PC-3 (cell line): Measurements from ENCODE around the gene MYH15. TPM values are rescaled to one million over a fixed set of nuclear protein-coding genes. Genes with fewer than 3 reads are reported as not detected.

ENCODE experiments used
- ATAC-seq: fragments of 200-7000 bp; cut with Tn5 transposase; 2 replicates; pipeline ENCODE4 v1.9.1; 2020; ENCODE audit warnings: mild to moderate bottlenecking, moderate library complexity
- BruUV-seq: library from RNA; stranded (reverse); fragments of 400-500 nt; replicated peaks from 2 replicates; lab custom pipeline; 2021; lab: Mats Ljungman, UMichigan
- CTCF ChIA-PET: fragments of 300-600 bp; sonication (Branson Sonifier 250); formaldehyde crosslinking; loops from one replicate; lab custom pipeline; 2022; ENCODE audit warnings: antibody characterized with exemption; lab: Charles Lee
- POLR2A ChIA-PET: fragments of 300-600 bp; sonication (Branson Sonifier 250); formaldehyde crosslinking; loops from one replicate; lab custom pipeline; 2022; ENCODE audit warnings: antibody characterized with exemption; ENCODE audit not compliant: unreplicated experiment; lab: Charles Lee
- DNase-seq: peaks from one replicate; pipeline ENCODE4 v3.0.0-alpha.2; 2015
- H2AFZ ChIP-seq: fragments of 300-600 bp; sonication (generic); 2 replicates; pipeline ENCODE4 v1.6.0; 2016; ENCODE audit warnings: antibody characterized with exemption, low read length
- H3F3A ChIP-seq: fragments of 300-600 bp; sonication (generic); one replicate; pipeline ENCODE4 v1.6.0; 2017; ENCODE audit warnings: antibody characterized with exemption, low read length, control low read depth, mild to moderate bottlenecking; ENCODE audit not compliant: unreplicated experiment
- H3K27ac ChIP-seq: fragments of 300-600 bp; sonication (generic); 2 replicates; pipeline ENCODE4 v1.5.1; 2016; ENCODE audit warnings: mild to moderate bottlenecking, low read length
- H3K27me3 ChIP-seq: fragments of 300-600 bp; sonication (generic); 2 replicates; pipeline ENCODE4 v1.6.1; 2016; ENCODE audit warnings: low read length, mixed read lengths
- H3K36me3 ChIP-seq: fragments of 300-600 bp; sonication (generic); 2 replicates; pipeline ENCODE4 v1.6.1; 2016; ENCODE audit warnings: low read depth, mixed run types, low read length, mixed read lengths
- H3K4me1 ChIP-seq: fragments of 300-600 bp; sonication (generic); 2 replicates; pipeline ENCODE4 v1.5.1; 2016; ENCODE audit warnings: low read length; ENCODE audit not compliant: insufficient read depth
- H3K4me2 ChIP-seq: fragments of 300-600 bp; sonication (generic); 2 replicates; pipeline ENCODE4 v1.6.0; 2016; ENCODE audit warnings: low read length
- H3K4me3 ChIP-seq: fragments of 300-600 bp; sonication (generic); 2 replicates; pipeline ENCODE4 v1.5.1; 2016; ENCODE audit warnings: mild to moderate bottlenecking, low read length, mixed read lengths
- H3K79me2 ChIP-seq: fragments of 300-600 bp; sonication (generic); 2 replicates; pipeline ENCODE4 v1.6.1; 2017; ENCODE audit warnings: low read length, mixed read lengths
- H3K9ac ChIP-seq: fragments of 300-600 bp; sonication (generic); 2 replicates; pipeline ENCODE4 v1.6.0; 2016; ENCODE audit warnings: mild to moderate bottlenecking, low read length
- H3K9me2 ChIP-seq: fragments of 300-600 bp; sonication (generic); replicated peaks from 2 replicates; pipeline ENCODE4 v1.6.1; 2016; ENCODE audit warnings: mixed run types, low read length, mixed read lengths
- H3K9me3 ChIP-seq: fragments of 300-600 bp; sonication (generic); 2 replicates; pipeline ENCODE4 v1.6.1; 2016; ENCODE audit warnings: low read length, mixed read lengths
- H4K20me1 ChIP-seq: fragments of 300-600 bp; sonication (generic); 2 replicates; pipeline ENCODE4 v1.6.1; 2016; ENCODE audit warnings: low read length, mixed read lengths
- EZH2 ChIP-seq: fragments of 300-600 bp; sonication (generic); IDR thresholded peaks from one replicate; pipeline ENCODE4 v1.6.1; 2017; ENCODE audit warnings: antibody characterized with exemption, mild to moderate bottlenecking, low read length; ENCODE audit not compliant: unreplicated experiment
- EZH2phosphoT487 ChIP-seq: fragments of 300-600 bp; sonication (generic); IDR thresholded peaks from 2 replicates; pipeline ENCODE4 v1.6.1; 2018; ENCODE audit warnings: mild to moderate bottlenecking, antibody characterized with exemption, low read length, borderline replicate concordance
- intact Hi-C: fragments of 100-400 bp; cut with micrococcal nuclease; formaldehyde crosslinking; loops from 2 replicates; pipeline ENCODE4 v1.9.0; 2023
- total RNA-seq: library from RNA; depleted of rRNA; stranded (reverse); fragments of >200 nt; gene quantifications from 2 replicates; pipeline ENCODE4 v1.2.3, GENCODE V29; 2014
- TF ChIP-seq, protein P1 (sequence below): fragments of 300-600 bp; sonication (generic); conservative IDR thresholded peaks from 2 replicates; pipeline ENCODE4 v1.5.1; 2017; ENCODE audit warnings: antibody characterized with exemption, low read depth, mild to moderate bottlenecking, low read length

MYH15 gene
- total RNA-seq, 1 experiment from 2014 or later, result 2.4 TPM

GRCh38 chr3:108447096-108447847, 63.1 kb downstream of the MYH15 start:
- DNase-seq, result no peak
- intact Hi-C loops, result no loop called here
- CTCF ChIA-PET, result no interaction called here

DNA sequence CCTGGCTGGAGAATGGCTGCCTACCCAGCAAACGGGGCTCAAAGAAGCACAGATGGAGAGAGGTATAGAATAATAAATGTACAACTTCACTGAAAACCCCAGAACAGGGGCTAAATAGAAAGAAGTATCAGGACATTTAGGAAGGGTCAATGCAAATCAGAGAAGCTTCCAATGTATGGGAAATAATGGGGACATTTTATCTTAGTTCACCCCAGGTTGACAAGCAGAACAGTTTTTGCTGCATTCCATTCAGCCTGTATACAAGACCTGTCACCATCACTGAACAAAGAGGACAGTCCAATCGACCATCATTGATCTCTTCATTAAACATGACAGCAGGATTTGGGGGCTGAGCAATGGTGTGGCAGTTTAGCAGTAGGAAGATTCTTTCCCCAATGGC, 68.1 kb downstream of the MYH15 start:
- ATAC-seq (no peak), DNase-seq (no peak)
- H3K27ac ChIP-seq, result no peak overlapping the region
- no peaks in the 10 kb centered on the region for H3K79me2 ChIP-seq
- TF ChIP-seq, protein P1, sequence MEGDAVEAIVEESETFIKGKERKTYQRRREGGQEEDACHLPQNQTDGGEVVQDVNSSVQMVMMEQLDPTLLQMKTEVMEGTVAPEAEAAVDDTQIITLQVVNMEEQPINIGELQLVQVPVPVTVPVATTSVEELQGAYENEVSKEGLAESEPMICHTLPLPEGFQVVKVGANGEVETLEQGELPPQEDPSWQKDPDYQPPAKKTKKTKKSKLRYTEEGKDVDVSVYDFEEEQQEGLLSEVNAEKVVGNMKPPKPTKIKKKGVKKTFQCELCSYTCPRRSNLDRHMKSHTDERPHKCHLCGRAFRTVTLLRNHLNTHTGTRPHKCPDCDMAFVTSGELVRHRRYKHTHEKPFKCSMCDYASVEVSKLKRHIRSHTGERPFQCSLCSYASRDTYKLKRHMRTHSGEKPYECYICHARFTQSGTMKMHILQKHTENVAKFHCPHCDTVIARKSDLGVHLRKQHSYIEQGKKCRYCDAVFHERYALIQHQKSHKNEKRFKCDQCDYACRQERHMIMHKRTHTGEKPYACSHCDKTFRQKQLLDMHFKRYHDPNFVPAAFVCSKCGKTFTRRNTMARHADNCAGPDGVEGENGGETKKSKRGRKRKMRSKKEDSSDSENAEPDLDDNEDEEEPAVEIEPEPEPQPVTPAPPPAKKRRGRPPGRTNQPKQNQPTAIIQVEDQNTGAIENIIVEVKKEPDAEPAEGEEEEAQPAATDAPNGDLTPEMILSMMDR, result no peak
- TF ChIP-seq EZH2 (no peak), EZH2phosphoT487 (no peak)
- H3K9me3 ChIP-seq, result peaks cover 13% of the 10 kb centered on the region
- H2AFZ ChIP-seq, result no peak overlapping the region
- H3K4me1 ChIP-seq, result peaks cover 7% of the 10 kb centered on the region; the same call in 1 of the 2 replicates
- no peak overlapping the region for H3K4me3 ChIP-seq
- H3K9me2 ChIP-seq, result no peaks in the 10 kb centered on the region
- H3K4me2 ChIP-seq, result no peak overlapping the region
- no peaks in the 10 kb centered on the region for H3K27me3 ChIP-seq
- ChIA-PET CTCF (interaction anchor here (0.7 kb wide), 1 partner anchor 35 kb away, joined by 3 read pairs; no protein-coding TSS in a partner anchor), POLR2A (no interaction called here)
- no peaks in the 10 kb centered on the region for H3F3A ChIP-seq
- peaks cover 4% of the 10 kb centered on the region; the same call in 1 of the 2 replicates for H3K36me3 ChIP-seq
- no peaks in the 10 kb centered on the region for H4K20me1 ChIP-seq
- intact Hi-C loops, result no loop called here
- H3K9ac ChIP-seq, result no peak overlapping the region
- no TSS peak for BruUV-seq

More at GRCh38 chr3:108447096-108447847, 63.1 kb downstream of the MYH15 start:
- Histone ChIP-seq H3K4me3 (no peak overlapping the region), H3K27me3 (no peaks in the 10 kb centered on the region), H3K9me2 (no peaks in the 10 kb centered on the region), H3K36me3 (peaks cover 7% of the 10 kb centered on the region; the same call in 1 of the 2 replicates), H4K20me1 (no peaks in the 10 kb centered on the region), H3F3A (no peaks in the 10 kb centered on the region), H3K4me2 (no peak overlapping the region), H3K4me1 (no peaks in the 10 kb centered on the region), H3K9me3 (peaks cover 26% of the 10 kb centered on the region), H3K27ac (no peak overlapping the region), H2AFZ (no peak overlapping the region), H3K79me2 (no peaks in the 10 kb centered on the region), H3K9ac (no peak overlapping the region)
- TF ChIP-seq EZH2, result no peak
- ATAC-seq, result no peak
- BruUV-seq, result no TSS peak
- POLR2A ChIA-PET, result no interaction called here

- no peaks in the 10 kb centered on the region for H3K9me2 ChIP-seq
- H3K27me3 ChIP-seq, result no peaks in the 10 kb centered on the region
- ATAC-seq, result peak; percentile 56
- no peak overlapping the region for H3K9ac ChIP-seq
- H3K36me3 ChIP-seq, result no peaks in the 10 kb centered on the region; the same call in 1 of the 2 replicates
- no peaks in the 10 kb centered on the region for H3F3A ChIP-seq
- no TSS peak for BruUV-seq
- intact Hi-C loops, result no loop called here
- H3K4me3 ChIP-seq, result no peak overlapping the region
- 0 out of 2 replicates have a peak, but pooled peaks cover 7% of the 10 kb centered on the region for H3K9me3 ChIP-seq
- no peak overlapping the region for H3K27ac ChIP-seq
- H3K4me1 ChIP-seq, result peaks cover 7% of the 10 kb centered on the region; the same call in 1 of the 2 replicates
- no peaks in the 10 kb centered on the region for H3K79me2 ChIP-seq
- no peaks in the 10 kb centered on the region for H4K20me1 ChIP-seq
- DNase-seq, result no peak
- H3K4me2 ChIP-seq, result no peak overlapping the region
- peak overlapping the region; percentile 26; the same call in 1 of the 2 replicates for H2AFZ ChIP-seq
- TF ChIP-seq EZH2, result no peak
- no peak for TF ChIP-seq EZH2phosphoT487
- TF ChIP-seq, protein P1, result no peak
- CTCF ChIA-PET, result interaction anchor here (0.7 kb wide), 1 partner anchor 36 kb away, joined by 3 read pairs; no protein-coding TSS in a partner anchor
- POLR2A ChIA-PET, result no interaction called here
These were observed 68.9 kb downstream of the MYH15 start for GRCh38 chr3:108441518-108441917.
